ENCODE data around the gene OXCT2. TPM values are rescaled to one million over a fixed set of nuclear protein-coding genes. Genes with fewer than 3 reads are reported as not detected.
"Not testable (repeated sequence)": the region's sequence is repeated elsewhere in the genome, so short reads cannot be mapped to it uniquely, and the experiment has no call there.

Gene OXCT2
- total RNA-seq, 3 donors from 2014 or later = 1.9 to 3.3 (median 2.2) TPM

DNA sequence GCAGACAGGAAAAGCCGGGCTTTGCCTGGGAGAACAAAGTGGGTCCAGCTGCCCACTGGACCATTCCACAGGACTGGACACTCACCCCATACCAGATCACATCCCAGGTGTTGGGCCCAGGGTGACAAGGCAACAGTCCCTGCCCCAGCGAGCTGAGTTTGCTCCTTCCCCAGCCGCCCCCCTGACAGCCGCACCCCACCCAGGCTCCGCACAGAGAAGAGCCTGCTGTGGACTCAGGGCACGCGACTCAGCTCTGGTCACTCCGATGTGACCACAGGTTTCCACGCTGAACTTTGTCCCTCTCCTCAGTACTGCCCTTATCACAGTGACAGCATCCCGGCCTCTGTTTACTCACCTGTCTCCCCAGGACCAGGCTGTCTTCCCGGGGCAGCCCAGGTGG is 16.3 kb upstream of the OXCT2 start:
- no peak overlapping the region for H3K4me3 ChIP-seq
- intact Hi-C loops (cut with DNase I, micrococcal nuclease) = no loop called here
- ATAC-seq = peak; percentile 35
- H3K9me3 ChIP-seq = no peaks in the 10 kb centered on the region
- peak in 1 of 3 donors; percentile 47 for DNase-seq
- no peaks in the 10 kb centered on the region for H3K36me3 ChIP-seq (ENCODE audit: low read depth)
- H3K4me1 ChIP-seq (ENCODE audit: low read depth) = no peaks in the 10 kb centered on the region
- TF ChIP-seq, protein P1, sequence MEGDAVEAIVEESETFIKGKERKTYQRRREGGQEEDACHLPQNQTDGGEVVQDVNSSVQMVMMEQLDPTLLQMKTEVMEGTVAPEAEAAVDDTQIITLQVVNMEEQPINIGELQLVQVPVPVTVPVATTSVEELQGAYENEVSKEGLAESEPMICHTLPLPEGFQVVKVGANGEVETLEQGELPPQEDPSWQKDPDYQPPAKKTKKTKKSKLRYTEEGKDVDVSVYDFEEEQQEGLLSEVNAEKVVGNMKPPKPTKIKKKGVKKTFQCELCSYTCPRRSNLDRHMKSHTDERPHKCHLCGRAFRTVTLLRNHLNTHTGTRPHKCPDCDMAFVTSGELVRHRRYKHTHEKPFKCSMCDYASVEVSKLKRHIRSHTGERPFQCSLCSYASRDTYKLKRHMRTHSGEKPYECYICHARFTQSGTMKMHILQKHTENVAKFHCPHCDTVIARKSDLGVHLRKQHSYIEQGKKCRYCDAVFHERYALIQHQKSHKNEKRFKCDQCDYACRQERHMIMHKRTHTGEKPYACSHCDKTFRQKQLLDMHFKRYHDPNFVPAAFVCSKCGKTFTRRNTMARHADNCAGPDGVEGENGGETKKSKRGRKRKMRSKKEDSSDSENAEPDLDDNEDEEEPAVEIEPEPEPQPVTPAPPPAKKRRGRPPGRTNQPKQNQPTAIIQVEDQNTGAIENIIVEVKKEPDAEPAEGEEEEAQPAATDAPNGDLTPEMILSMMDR (IDR thresholded peaks at IDR 0.05) = no peak

DNA sequence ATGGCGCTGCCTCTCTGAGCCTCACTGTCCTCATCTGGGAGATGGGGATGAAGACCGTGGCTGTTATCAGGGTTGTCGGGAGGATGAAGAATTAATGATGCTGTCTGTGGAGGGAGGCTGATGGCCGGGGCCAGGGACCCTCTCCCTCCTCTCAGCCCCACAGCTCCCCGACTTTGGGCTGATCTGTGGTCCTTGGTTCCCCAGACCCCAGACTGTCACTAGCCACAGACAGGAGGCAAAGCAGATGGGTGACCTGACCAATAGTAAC is 15.9 kb upstream of the OXCT2 start:
- DNase-seq; H3K4me1 ChIP-seq (ENCODE audit: low read depth); H3K4me3 ChIP-seq; intact Hi-C loops (cut with DNase I, micrococcal nuclease); ATAC-seq; H3K9me3 ChIP-seq; H3K36me3 ChIP-seq (ENCODE audit: low read depth): not testable (repeated sequence)

DNA sequence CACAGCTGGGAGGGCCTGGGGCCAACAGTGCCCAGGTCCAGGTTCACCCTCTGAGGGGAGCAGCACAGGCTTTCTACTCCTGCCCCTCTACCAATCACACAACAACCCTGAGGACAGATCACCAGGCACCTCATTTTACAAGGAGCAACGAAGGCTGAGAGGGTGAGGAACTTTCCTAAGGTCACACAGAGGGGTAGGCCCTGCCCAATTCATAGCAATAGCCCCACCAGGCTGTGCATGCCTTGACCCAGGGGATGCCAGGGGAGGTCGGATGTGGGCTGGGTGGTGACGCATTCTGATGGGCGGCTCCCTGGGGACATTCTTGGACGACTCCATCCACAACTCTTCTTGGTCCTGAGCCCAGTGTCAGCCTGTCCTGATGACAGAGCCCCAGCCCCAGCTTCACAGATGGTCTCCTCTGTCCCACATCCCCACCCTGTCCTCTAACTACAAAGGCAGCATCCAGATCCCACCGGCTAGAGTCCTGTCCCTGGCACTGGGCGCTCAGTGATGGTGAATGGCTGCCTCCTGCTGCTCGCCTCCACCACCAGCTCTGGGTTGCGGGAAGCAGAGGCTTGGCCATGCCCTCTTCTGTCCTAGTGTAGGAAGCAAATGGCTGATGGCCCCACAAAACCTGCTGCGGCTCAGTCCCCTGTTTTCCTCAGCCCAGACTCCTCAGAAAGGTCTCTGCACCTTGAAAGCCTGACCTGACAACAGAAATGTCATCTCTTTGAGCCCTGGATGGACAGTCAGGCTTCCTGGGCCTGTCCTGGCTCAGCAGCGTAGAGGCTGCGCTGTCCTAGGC is 15.4 kb upstream of the OXCT2 start:
- ATAC-seq; H3K36me3 ChIP-seq (ENCODE audit: low read depth); H3K4me1 ChIP-seq (ENCODE audit: low read depth); H3K4me3 ChIP-seq; DNase-seq; H3K9me3 ChIP-seq; intact Hi-C loops (cut with DNase I, micrococcal nuclease): not testable (repeated sequence)

DNA sequence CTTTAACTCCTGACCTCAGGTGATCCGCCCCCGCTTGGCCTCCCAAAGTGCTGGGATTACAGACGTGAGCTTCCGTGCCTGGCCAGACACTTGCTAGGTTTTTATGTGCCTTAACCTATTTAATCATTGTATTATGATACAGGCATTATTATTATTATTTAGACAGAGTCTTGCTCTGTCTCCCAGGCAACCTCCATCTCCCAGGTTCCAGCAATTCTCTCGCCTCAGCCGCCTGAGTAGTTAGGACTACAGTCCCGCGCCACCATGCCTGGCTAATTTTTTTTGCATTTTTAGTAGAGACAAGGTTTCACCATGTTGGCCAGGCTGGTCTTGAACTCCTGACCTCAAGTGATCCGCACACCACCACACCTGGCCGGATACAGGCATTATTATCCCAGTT is 11.5 kb upstream of the OXCT2 start:
- H3K4me1 ChIP-seq (ENCODE audit: low read depth); H3K36me3 ChIP-seq (ENCODE audit: low read depth); DNase-seq; H3K9me3 ChIP-seq; H3K4me3 ChIP-seq; intact Hi-C loops (cut with DNase I, micrococcal nuclease); ATAC-seq: not testable (repeated sequence)

DNA sequence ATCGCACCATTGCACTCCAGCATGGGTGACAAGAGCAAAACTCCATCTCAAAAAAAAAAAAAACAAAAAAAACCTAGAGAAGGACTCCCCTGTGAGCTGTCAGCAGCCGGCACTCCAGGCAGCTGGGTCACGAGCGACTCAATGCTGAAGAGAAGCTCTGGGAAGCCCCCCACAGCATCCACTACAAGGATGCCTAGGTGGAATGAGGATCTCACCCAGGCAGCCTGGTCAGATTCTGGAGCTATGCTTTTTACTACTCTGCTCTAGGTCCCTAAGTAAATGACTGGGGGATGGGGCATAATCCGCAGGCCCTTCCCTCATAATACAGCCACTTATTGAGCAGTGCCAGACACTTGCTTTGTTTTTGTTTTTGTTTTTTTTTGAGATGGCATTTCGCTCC is 11.0 kb upstream of the OXCT2 start:
- ATAC-seq (no peak), DNase-seq (no peak)
- H3K36me3 ChIP-seq (ENCODE audit: low read depth) = no peaks in the 10 kb centered on the region
- TF ChIP-seq, protein P1 (IDR thresholded peaks at IDR 0.05) = no peak
- intact Hi-C loops (cut with DNase I, micrococcal nuclease) = no loop called here
- no peak overlapping the region for H3K4me3 ChIP-seq
- no peaks in the 10 kb centered on the region for H3K4me1 ChIP-seq (ENCODE audit: low read depth)
- no peaks in the 10 kb centered on the region for H3K9me3 ChIP-seq

DNA sequence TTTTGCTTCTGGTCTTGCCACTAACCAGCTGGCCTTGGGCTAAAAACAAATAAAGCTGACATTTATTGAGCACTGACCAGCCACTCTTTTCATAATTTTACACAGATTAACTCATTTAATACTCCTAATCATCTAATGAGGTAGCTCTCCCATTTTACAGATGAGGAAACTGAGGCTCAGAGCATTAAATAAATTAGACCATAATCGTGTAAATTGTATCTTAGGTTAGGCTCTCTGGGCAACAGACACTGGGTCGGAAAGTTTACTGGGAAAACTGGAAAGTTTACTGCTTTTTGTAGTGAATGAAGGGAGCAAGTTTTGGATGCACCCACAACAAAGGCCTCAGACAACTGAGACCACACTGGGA is 10.2 kb upstream of the OXCT2 start:
- Histone ChIP-seq H3K36me3 (ENCODE audit: low read depth) (no peaks in the 10 kb centered on the region), H3K4me3 (no peak overlapping the region), H3K9me3 (no peaks in the 10 kb centered on the region), H3K4me1 (ENCODE audit: low read depth) (no peaks in the 10 kb centered on the region)
- TF ChIP-seq, protein P1 (IDR thresholded peaks at IDR 0.05) = no peak
- intact Hi-C loops (cut with DNase I, micrococcal nuclease) = no loop called here
- no peak for ATAC-seq
- DNase-seq = no peak

DNA sequence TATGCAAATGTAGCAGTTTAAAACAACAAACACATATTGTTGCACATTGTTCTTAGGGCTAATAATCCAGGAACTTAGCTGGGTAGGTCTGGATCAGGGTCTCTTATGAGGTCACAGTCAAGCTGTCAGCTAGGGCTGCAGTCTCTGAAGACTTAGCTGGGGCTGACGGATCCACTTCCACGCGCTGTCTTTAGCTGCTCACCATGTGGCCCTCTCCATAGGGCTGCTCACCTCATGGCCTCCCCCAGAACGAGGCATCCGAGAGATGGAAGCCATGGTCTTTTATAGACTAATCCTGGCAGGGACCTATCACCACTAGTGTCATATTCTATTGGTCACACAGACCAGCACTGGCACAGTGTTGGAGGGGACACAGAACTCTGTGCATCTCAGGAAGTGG is 8.7 kb upstream of the OXCT2 start:
- H3K36me3 ChIP-seq (ENCODE audit: low read depth) = no peaks in the 10 kb centered on the region
- DNase-seq (no peak), ATAC-seq (no peak)
- intact Hi-C loops (cut with DNase I, micrococcal nuclease) = no loop called here
- TF ChIP-seq, protein P1 (IDR thresholded peaks at IDR 0.05) = no peak
- no peaks in the 10 kb centered on the region for H3K9me3 ChIP-seq
- no peaks in the 10 kb centered on the region for H3K4me1 ChIP-seq (ENCODE audit: low read depth)
- H3K4me3 ChIP-seq = no peak overlapping the region
